Testis (tissue), 3 donors: ENCODE measurements around the gene ZCCHC7. TPM values are rescaled to one million over a fixed set of nuclear protein-coding genes. Genes with fewer than 3 reads are reported as not detected.
"Not testable (repeated sequence)": the region's sequence is repeated elsewhere in the genome, so short reads cannot be mapped to it uniquely, and the experiment has no call there.

Source experiments
- DNase-seq: peaks from one replicate; pipeline ENCODE4 v3.0.0-alpha.2; 2019
- H3K27ac ChIP-seq, 2 donors: fragments of 200-600 bp; sonication (generic); one replicate each; pipeline ENCODE4 v1.5.1; 2019
- H3K27me3 ChIP-seq: fragments of 200-600 bp; sonication (generic); one replicate; pipeline ENCODE4 v1.5.1; 2019
- H3K36me3 ChIP-seq: fragments of 200-600 bp; sonication (generic); one replicate; pipeline ENCODE4 v1.5.1; 2017; ENCODE audit warnings: low read depth; ENCODE audit errors: missing control alignments
- H3K4me1 ChIP-seq: fragments of 200-600 bp; sonication (generic); one replicate; pipeline ENCODE4 v1.5.1; 2019
- H3K4me3 ChIP-seq, 2 donors: fragments of 200-600 bp; sonication (generic); one replicate each; pipeline ENCODE4 v1.5.1; 2017 to 2019
- H3K9me3 ChIP-seq: fragments of 200-600 bp; sonication (generic); one replicate; pipeline ENCODE4 v1.5.1; 2017
- POLR2A ChIP-seq: fragments of 450-650 bp; IDR thresholded peaks from one replicate; pipeline ENCODE4 v1.6.1; 2017; ENCODE audit warnings: antibody characterized with exemption, mild to moderate bottlenecking, moderate library complexity
- WGBS, 2 donors: methylation state at CpG; one replicate each; pipeline ENCODE4 v1.1.5; 2018; 5-methylcytosine and 5-hydroxymethylcytosine counted together
- intact Hi-C: fragments of 100-400 bp; cut with DNase I; formaldehyde crosslinking; loops from one replicate; pipeline ENCODE4 v1.15.1; 2023; ENCODE audit warnings: low total_unique reads
- polyA plus RNA-seq: library from polyadenylated mRNA; stranded (reverse); fragments of 350-450 nt; fragmentation: Illumina TruSeq; extraction: RNeasy Lipid Tissue Mini Kit (QIAGEN cat#74804); gene quantifications from one replicate; pipeline ENCODE4 v1.2.3, GENCODE V29; 2014; ENCODE audit warnings: low read depth, low replicate concordance; ENCODE audit not compliant: insufficient read depth
- total RNA-seq, 2 donors: library from RNA; depleted of rRNA; stranded (reverse); fragments of >200 nt; gene quantifications; one replicate each; pipeline ENCODE4 v1.2.3, GENCODE V29; 2016
- TF ChIP-seq, protein P1 (sequence below), 3 experiments: fragments of 450-650 bp in 2 of 3; fragments of 200-600 bp in 1 of 3; sonication (generic) in 1 of 3; IDR thresholded peaks; one replicate each; pipeline ENCODE4 v1.5.1; 2016 to 2019; ENCODE audit warnings: antibody characterized with exemption in 3 of 3, mild to moderate bottlenecking in 2 of 3, moderate library complexity in 1 of 3

The ZCCHC7 gene
- total and polyA plus RNA-seq, 3 donors from 2014 or later: 14.4 to 20.6 (median 18.5) TPM

DNA sequence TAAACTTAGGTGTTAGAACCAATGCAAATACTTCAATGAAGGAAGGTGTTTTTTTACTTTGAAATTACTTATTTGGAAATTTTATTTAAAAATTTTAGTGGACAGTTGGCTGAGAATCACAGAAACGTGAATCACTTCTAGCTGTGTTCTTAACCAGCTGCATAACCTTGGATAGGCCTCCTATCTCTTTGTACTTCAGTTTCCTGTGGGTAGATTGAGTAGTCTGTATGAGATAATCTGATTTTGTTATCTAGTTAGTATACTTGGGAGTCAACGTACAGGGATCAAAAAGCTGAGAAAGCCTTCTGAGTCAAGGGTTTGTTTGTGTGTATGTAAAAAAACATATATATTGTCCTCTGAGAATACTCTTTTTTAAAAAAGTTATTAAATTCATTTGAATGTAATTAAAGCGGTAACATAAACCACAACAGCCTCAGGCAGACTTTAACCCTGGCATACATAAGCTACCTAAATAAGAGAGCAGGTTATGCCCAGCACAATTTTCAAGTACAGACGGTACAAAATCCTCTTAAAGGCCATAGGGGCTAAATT is 38.1 kb upstream of the ZCCHC7 start:
- Histone ChIP-seq H3K4me3 (no peak overlapping the region), H3K27ac (no peak overlapping the region), H3K9me3 (no peaks in the 10 kb centered on the region), H3K27me3 (no peaks in the 10 kb centered on the region), H3K4me1 (no peaks in the 10 kb centered on the region), H3K36me3 (no peaks in the 10 kb centered on the region)
- intact Hi-C loops: no loop called here
- WGBS, 2 donors: 56 to 58% methylated on average over 4 of the region's 4 CpGs
- DNase-seq: no peak
- TF ChIP-seq, protein P1, sequence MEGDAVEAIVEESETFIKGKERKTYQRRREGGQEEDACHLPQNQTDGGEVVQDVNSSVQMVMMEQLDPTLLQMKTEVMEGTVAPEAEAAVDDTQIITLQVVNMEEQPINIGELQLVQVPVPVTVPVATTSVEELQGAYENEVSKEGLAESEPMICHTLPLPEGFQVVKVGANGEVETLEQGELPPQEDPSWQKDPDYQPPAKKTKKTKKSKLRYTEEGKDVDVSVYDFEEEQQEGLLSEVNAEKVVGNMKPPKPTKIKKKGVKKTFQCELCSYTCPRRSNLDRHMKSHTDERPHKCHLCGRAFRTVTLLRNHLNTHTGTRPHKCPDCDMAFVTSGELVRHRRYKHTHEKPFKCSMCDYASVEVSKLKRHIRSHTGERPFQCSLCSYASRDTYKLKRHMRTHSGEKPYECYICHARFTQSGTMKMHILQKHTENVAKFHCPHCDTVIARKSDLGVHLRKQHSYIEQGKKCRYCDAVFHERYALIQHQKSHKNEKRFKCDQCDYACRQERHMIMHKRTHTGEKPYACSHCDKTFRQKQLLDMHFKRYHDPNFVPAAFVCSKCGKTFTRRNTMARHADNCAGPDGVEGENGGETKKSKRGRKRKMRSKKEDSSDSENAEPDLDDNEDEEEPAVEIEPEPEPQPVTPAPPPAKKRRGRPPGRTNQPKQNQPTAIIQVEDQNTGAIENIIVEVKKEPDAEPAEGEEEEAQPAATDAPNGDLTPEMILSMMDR (IDR thresholded peaks at IDR 0.05): no peak
- no peak for TF ChIP-seq POLR2A

GRCh38 chr9:37083654-37084053 is 36.7 kb upstream of the ZCCHC7 start:
- Histone ChIP-seq H3K27ac (no peak overlapping the region), H3K4me3 (no peak overlapping the region), H3K36me3 (no peaks in the 10 kb centered on the region), H3K27me3 (no peaks in the 10 kb centered on the region), H3K4me1 (no peaks in the 10 kb centered on the region), H3K9me3 (no peaks in the 10 kb centered on the region)
- intact Hi-C loops: no loop called here
- no peak for DNase-seq
- TF ChIP-seq POLR2A: no peak
- TF ChIP-seq, protein P1 (IDR thresholded peaks at IDR 0.05): no peak

GRCh38 chr9:37085233-37085632 is 35.1 kb upstream of the ZCCHC7 start:
- 86 to 97% methylated on average over 1 of the region's 1 CpG for WGBS, 2 donors
- DNase-seq: no peak
- Histone ChIP-seq H3K27ac (no peak overlapping the region), H3K36me3 (no peaks in the 10 kb centered on the region), H3K4me3 (no peak overlapping the region), H3K9me3 (no peaks in the 10 kb centered on the region), H3K4me1 (no peaks in the 10 kb centered on the region), H3K27me3 (no peaks in the 10 kb centered on the region)
- no peak for TF ChIP-seq POLR2A
- TF ChIP-seq, protein P1 (IDR thresholded peaks at IDR 0.05): no peak
- intact Hi-C loops: no loop called here

GRCh38 chr9:37092714-37093295 is 27.6 kb upstream of the ZCCHC7 start:
- H3K9me3 ChIP-seq, DNase-seq, intact Hi-C loops, H3K36me3 ChIP-seq, H3K4me1 ChIP-seq, H3K4me3 ChIP-seq, H3K27me3 ChIP-seq, H3K27ac ChIP-seq: not testable (repeated sequence)
- whole genome bisulfite sequencing, 2 donors: 67 to 91% methylated on average over 1 to 3 of the region's 5 CpGs

GRCh38 chr9:37094751-37095150 is 25.6 kb upstream of the ZCCHC7 start:
- H3K36me3 ChIP-seq: no peaks in the 10 kb centered on the region
- intact Hi-C loops: no loop called here
- H3K9me3 ChIP-seq: no peaks in the 10 kb centered on the region
- no peak overlapping the region for H3K27ac ChIP-seq
- no peak for TF ChIP-seq POLR2A
- TF ChIP-seq, protein P1 (IDR thresholded peaks at IDR 0.05): no peak
- no peaks in the 10 kb centered on the region for H3K27me3 ChIP-seq
- H3K4me3 ChIP-seq: no peak overlapping the region
- 69 to 81% methylated on average over 1 of the region's 1 CpG for WGBS, 2 donors
- no peaks in the 10 kb centered on the region for H3K4me1 ChIP-seq
- DNase-seq: no peak
